Osteoblast (primary cell): Measurements from ENCODE around the gene SCN3A. TPM values are rescaled to one million over a fixed set of nuclear protein-coding genes. Genes with fewer than 3 reads are reported as not detected.

Source experiments
- DNase-seq: peaks from one replicate; pipeline ENCODE4 v3.0.0; 2011; ENCODE audit warnings: low spot score, mixed read lengths; ENCODE audit not compliant: insufficient read length; ENCODE audit errors: missing footprints
- H2AFZ ChIP-seq: 2 replicates; pipeline ENCODE4 v1.6.0; 2011; ENCODE audit warnings: mild to moderate bottlenecking, low read length
- H3K27ac ChIP-seq: 2 replicates; pipeline ENCODE4 v1.5.1; 2011; ENCODE audit warnings: mild to moderate bottlenecking, low read depth, low read length, moderate library complexity
- H3K27me3 ChIP-seq: 2 replicates; pipeline ENCODE4 v1.6.0; 2012; ENCODE audit warnings: mild to moderate bottlenecking, control low read depth, inconsistent platforms, low read length, moderate library complexity; ENCODE audit not compliant: insufficient read depth
- H3K36me3 ChIP-seq: 2 replicates; pipeline ENCODE4 v1.5.1; 2011; ENCODE audit warnings: mild to moderate bottlenecking, low read length, control low read depth, moderate library complexity; ENCODE audit not compliant: insufficient read depth
- H3K4me1 ChIP-seq: 2 replicates; pipeline ENCODE4 v1.5.1; 2011; ENCODE audit warnings: mild to moderate bottlenecking, low read length, control low read depth, moderate library complexity; ENCODE audit not compliant: insufficient read depth
- H3K4me2 ChIP-seq: 2 replicates; pipeline ENCODE4 v1.6.0; 2011; ENCODE audit warnings: mild to moderate bottlenecking, low read length; ENCODE audit not compliant: insufficient read depth
- H3K4me3 ChIP-seq: fragments of 200-600 bp; sonication (generic); 3 replicates; pipeline ENCODE4 v1.5.1; 2012; ENCODE audit warnings: mild to moderate bottlenecking, low read length, inconsistent platforms; ENCODE audit not compliant: insufficient read depth
- H3K79me2 ChIP-seq: 2 replicates; pipeline ENCODE4 v1.6.0; 2012; ENCODE audit warnings: mild to moderate bottlenecking, low read length, control low read depth, inconsistent platforms; ENCODE audit not compliant: insufficient read depth
- H3K9me3 ChIP-seq: 2 replicates; pipeline ENCODE4 v1.5.1; 2011; ENCODE audit warnings: low read depth, low read length, control low read depth
- H4K20me1 ChIP-seq: 2 replicates; pipeline ENCODE4 v1.6.0; 2012; ENCODE audit warnings: mild to moderate bottlenecking, low read length, control low read depth; ENCODE audit not compliant: insufficient read depth
- total RNA-seq: library from RNA; depleted of rRNA; stranded (reverse); fragments of >200 nt; gene quantifications from 2 replicates; pipeline ENCODE4 v1.2.3, GENCODE V29; 2012
- TF ChIP-seq, protein P1 (sequence below): IDR thresholded peaks from 2 replicates; pipeline ENCODE4 v1.5.1; 2011; ENCODE audit warnings: mild to moderate bottlenecking, low read depth, low read length, moderate library complexity; ENCODE audit errors: extremely low read depth

Gene SCN3A
- total RNA-seq, 1 donor = 0.72 TPM

DNA sequence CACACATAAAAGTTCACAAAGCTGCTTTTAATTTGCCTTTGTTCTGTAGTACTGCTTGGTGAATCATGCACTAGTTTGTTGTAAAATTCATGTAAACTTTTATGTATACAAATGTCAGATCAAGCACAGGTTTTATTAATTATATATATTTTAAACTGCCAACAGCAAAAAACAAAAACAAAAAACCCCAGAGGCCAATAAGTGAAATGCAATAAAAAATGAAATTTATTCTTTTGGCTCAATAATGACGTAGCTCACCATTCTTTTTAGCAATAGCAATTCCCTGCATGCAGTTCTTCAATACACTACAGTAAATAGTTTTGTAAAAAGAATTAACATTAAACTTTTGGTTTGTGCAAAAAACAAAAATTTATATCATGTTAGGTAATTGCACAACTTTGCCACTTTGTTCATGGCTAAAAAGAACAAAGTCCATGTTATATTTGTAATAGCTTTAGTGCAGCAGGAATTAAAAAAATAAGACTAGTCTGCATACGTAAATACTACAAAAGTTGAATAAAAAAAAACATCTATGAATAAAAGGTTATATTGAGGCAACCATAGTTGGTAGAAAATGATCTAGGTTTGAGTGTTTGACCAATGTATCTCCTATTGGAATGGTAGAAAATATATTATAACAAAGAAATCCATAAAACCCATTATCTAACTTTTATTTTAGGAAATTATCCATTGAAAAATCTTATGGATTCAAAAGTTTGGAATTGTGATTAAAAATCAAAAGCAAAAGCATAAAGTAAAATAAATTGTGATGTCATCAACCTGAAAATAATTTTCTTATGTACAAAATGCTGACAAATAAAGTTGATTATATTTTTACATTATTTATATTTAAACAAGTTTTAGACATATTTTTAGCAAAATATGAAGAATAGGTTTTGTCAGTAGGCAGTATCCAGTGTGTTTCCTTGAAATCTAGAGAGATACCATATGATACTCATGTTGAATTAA is 115.6 kb downstream of the SCN3A start:
- Histone ChIP-seq H3K27ac (no peak overlapping the region), H3K4me1 (no peaks in the 10 kb centered on the region), H3K36me3 (no peaks in the 10 kb centered on the region), H2AFZ (no peak overlapping the region), H4K20me1 (no peaks in the 10 kb centered on the region), H3K4me3 (no peak overlapping the region), H3K79me2 (no peaks in the 10 kb centered on the region), H3K27me3 (no peaks in the 10 kb centered on the region), H3K9me3 (no peaks in the 10 kb centered on the region), H3K4me2 (no peak overlapping the region)
- TF ChIP-seq, protein P1, sequence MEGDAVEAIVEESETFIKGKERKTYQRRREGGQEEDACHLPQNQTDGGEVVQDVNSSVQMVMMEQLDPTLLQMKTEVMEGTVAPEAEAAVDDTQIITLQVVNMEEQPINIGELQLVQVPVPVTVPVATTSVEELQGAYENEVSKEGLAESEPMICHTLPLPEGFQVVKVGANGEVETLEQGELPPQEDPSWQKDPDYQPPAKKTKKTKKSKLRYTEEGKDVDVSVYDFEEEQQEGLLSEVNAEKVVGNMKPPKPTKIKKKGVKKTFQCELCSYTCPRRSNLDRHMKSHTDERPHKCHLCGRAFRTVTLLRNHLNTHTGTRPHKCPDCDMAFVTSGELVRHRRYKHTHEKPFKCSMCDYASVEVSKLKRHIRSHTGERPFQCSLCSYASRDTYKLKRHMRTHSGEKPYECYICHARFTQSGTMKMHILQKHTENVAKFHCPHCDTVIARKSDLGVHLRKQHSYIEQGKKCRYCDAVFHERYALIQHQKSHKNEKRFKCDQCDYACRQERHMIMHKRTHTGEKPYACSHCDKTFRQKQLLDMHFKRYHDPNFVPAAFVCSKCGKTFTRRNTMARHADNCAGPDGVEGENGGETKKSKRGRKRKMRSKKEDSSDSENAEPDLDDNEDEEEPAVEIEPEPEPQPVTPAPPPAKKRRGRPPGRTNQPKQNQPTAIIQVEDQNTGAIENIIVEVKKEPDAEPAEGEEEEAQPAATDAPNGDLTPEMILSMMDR = no peak
- no peak for DNase-seq

DNA sequence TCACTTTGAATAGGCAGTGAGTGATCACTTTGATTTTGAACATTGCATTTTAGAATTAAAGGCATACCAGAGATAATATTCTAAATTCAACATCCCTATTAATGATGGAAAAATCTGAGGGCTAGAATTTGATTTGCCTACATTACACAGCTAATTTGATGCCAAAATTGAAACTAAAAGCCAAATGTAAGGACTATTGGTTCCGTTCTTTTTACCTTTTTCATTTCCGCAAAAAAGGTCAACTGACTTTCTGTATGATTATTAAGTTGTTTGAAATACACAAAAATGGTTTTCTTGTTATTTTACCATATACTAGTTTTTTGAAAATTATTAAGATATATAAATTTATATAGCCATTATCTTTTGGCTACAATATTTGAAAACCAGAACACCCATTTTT is 117.5 kb downstream of the SCN3A start:
- Histone ChIP-seq H3K27ac (no peak overlapping the region), H2AFZ (no peak overlapping the region), H3K36me3 (no peaks in the 10 kb centered on the region), H3K4me3 (no peak overlapping the region), H3K79me2 (no peaks in the 10 kb centered on the region), H3K9me3 (no peaks in the 10 kb centered on the region), H3K27me3 (no peaks in the 10 kb centered on the region), H3K4me2 (no peak overlapping the region), H3K4me1 (no peaks in the 10 kb centered on the region), H4K20me1 (no peaks in the 10 kb centered on the region)
- TF ChIP-seq, protein P1 = no peak
- no peak for DNase-seq

DNA sequence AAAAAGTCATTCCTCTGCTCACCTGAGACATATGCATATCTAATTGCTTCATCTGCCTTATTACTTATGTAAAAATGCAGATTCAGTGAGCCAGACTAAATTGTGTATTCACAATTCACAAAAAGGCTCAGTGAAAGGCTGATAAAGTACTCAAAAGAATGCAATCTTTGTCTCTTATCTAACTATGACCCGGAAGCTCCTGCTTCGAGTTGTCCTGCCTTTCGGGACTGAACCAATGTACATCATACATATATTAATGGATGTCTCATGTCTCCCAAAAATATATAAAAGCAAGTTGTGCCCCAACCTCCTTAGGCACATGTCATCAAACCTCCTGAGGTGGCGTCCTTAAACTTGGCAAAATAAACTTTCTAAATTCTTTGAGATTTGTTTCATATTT is 120.5 kb downstream of the SCN3A start:
- Histone ChIP-seq H3K36me3 (no peaks in the 10 kb centered on the region), H3K4me3 (no peak overlapping the region), H3K9me3 (no peaks in the 10 kb centered on the region), H3K4me1 (no peaks in the 10 kb centered on the region), H3K4me2 (no peak overlapping the region), H3K27me3 (no peaks in the 10 kb centered on the region), H4K20me1 (no peaks in the 10 kb centered on the region), H2AFZ (no peak overlapping the region), H3K79me2 (no peaks in the 10 kb centered on the region), H3K27ac (no peak overlapping the region)
- no peak for DNase-seq
- TF ChIP-seq, protein P1 = no peak

DNA sequence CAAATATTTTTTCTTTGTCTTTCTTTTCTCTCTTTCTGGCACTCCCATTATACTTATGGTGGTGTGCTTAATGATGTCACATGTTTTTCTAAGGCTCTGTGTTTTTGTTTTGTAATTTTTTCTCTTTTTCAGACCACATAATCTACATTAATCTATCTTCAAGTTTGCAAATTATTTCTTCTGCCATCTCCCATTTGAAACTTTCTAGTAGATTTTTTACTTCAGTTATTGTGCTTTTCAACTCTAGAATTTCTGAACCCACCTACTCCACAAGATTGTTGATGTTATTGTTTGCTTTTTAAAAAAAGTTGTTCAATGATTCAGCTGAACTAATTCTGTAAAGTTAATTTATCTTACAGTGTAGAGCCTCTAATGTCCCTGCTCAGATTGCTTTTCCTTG is 121.4 kb downstream of the SCN3A start:
- Histone ChIP-seq H3K36me3 (no peaks in the 10 kb centered on the region), H3K27ac (no peak overlapping the region), H3K4me2 (no peak overlapping the region), H3K79me2 (no peaks in the 10 kb centered on the region), H3K4me3 (no peak overlapping the region), H3K9me3 (no peaks in the 10 kb centered on the region), H2AFZ (no peak overlapping the region), H4K20me1 (no peaks in the 10 kb centered on the region), H3K27me3 (no peaks in the 10 kb centered on the region), H3K4me1 (no peaks in the 10 kb centered on the region)
- DNase-seq = no peak
- TF ChIP-seq, protein P1 = no peak
